HUES6 (cell line): Measurements from ENCODE around the gene CLASP1.

Experiments used
- H3K27ac ChIP-seq: 2 replicates; pipeline ENCODE4 v1.7.0; 2013; ENCODE audit warnings: low read depth, mild to moderate bottlenecking, low read length, inconsistent platforms
- H3K27me3 ChIP-seq: 2 replicates; pipeline ENCODE4 v1.6.1; 2013; ENCODE audit warnings: low read length; ENCODE audit not compliant: control insufficient read depth, insufficient read depth
- H3K36me3 ChIP-seq: 2 replicates; pipeline ENCODE4 v1.6.1; 2013; ENCODE audit warnings: low read length; ENCODE audit not compliant: control insufficient read depth, insufficient read depth
- H3K4me1 ChIP-seq: 2 replicates; pipeline ENCODE4 v1.6.1; 2013; ENCODE audit warnings: low read length; ENCODE audit not compliant: control insufficient read depth, insufficient read depth
- H3K4me3 ChIP-seq: 2 replicates; pipeline ENCODE4 v1.5.1; 2013; ENCODE audit warnings: low read depth, low read length
- H3K9ac ChIP-seq: one replicate; pipeline ENCODE4 v1.6.1; 2013; ENCODE audit warnings: mild to moderate bottlenecking, low read length
- H3K9me3 ChIP-seq: 2 replicates; pipeline ENCODE4 v1.6.1; 2013; ENCODE audit warnings: low read depth, low read length; ENCODE audit not compliant: control insufficient read depth, insufficient read depth

Gene CLASP1

DNA sequence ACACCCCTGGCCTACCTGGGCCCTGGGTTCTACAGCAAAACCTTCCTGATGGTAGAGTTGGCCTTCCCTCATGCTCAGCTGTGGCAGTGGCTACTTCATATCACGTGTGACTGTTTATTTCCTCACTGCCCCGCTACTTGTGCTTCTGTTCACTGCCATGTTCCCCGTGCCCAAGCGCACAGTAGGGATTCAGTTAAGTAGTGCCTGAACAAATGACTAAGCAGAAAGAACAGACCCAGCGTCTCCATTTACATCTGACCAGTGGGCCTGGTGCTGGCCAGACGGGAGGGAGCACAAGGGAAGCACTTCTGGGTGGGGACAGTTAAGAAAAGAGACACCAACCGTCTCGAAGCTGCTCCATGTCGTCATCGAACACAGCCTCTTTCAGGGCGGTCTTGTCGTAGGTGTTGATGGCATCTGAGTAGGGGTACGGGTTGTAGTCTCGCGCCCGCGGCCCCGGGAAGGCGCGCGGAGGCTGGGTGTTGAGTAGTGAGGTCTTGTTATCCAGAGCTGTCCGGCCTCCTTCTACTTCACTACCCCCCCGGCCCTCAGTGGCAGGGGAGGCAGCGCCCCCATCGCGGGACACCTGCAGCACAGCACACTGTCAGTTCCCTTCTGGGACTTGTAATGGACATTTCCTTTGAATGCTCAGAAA, 281.9 kb downstream of the CLASP1 start:
- Histone ChIP-seq H3K9me3 (no peaks in the 10 kb centered on the region), H3K27me3 (no peaks in the 10 kb centered on the region), H3K9ac (no peak overlapping the region), H3K27ac (no peak overlapping the region), H3K4me3 (no peak overlapping the region), H3K36me3 (peaks cover 73% of the 10 kb centered on the region), H3K4me1 (no peaks in the 10 kb centered on the region)

DNA sequence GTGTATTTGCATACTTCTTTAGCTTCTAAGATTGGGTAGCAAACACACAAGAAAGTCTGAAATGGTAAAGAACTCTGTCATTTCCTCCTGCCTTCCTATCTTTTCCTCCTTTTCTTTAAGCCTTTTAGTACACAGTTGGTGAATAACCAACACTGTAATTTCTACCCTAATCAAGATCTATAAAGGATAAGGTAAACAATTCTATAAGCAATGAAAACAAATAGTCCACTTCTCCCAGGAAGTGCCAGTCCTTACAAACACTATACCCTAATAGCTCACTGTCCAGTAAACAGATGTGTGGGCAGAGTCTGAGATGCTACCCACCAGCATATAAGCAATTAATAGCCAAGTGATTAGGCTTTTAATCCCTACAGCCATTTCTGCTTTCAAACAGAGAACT, 283.2 kb downstream of the CLASP1 start:
- Histone ChIP-seq H3K9ac (no peak overlapping the region), H3K4me3 (no peak overlapping the region), H3K9me3 (no peaks in the 10 kb centered on the region), H3K27me3 (no peaks in the 10 kb centered on the region), H3K4me1 (no peaks in the 10 kb centered on the region), H3K36me3 (peaks cover 78% of the 10 kb centered on the region), H3K27ac (no peak overlapping the region)

DNA sequence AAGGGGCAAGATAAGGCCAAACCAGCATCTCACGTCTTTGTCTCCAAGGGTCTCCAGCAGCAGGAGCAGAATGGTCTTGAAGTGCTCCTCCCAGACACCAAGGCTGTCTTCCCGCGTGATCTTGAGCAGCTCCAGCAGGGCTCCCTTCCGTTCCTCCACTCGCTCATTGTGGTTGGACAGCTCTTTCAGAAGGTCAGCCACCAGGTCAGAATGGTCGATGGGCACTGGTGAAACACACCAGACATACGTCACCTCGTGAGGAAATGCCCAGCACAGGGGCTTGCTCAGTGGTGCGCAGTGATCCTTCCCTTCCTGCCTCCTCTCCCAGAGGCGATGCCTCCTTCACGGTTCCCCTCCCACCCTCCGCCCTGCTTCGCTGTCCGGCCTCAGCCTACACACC, 284.2 kb downstream of the CLASP1 start:
- no peaks in the 10 kb centered on the region for H3K27me3 ChIP-seq
- H3K27ac ChIP-seq = no peak overlapping the region
- H3K9me3 ChIP-seq = no peaks in the 10 kb centered on the region
- H3K36me3 ChIP-seq = peaks cover 77% of the 10 kb centered on the region
- no peaks in the 10 kb centered on the region for H3K4me1 ChIP-seq
- H3K9ac ChIP-seq = no peak overlapping the region
- no peak overlapping the region for H3K4me3 ChIP-seq

- H3K27me3 ChIP-seq = no peaks in the 10 kb centered on the region
- no peak overlapping the region for H3K4me3 ChIP-seq
- no peaks in the 10 kb centered on the region for H3K9me3 ChIP-seq
- H3K4me1 ChIP-seq = no peaks in the 10 kb centered on the region
- H3K9ac ChIP-seq = no peak overlapping the region
- peaks cover 74% of the 10 kb centered on the region for H3K36me3 ChIP-seq
- H3K27ac ChIP-seq = no peak overlapping the region
Observed at GRCh38 chr2:121363632-121364420, 285.4 kb downstream of the CLASP1 start.

DNA sequence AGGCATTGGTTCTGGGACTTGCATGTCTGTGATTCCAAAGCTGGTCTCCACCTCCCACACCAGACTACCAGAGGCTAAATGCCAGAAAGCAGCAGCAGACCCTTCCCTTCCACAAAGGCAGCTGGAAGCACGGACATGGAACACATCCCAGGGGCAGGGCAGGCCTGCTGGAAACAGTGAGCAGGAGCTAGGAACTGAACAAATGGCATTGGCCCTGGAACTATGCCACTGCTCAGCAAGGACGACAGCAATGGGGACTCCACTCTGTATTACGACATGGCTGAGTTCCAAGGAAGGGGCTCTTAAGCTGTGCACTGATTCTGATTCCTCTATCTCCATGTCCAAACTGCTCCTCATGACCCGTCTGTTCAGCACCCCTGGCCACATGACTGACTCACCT, 286.5 kb downstream of the CLASP1 start:
- peaks cover 66% of the 10 kb centered on the region for H3K36me3 ChIP-seq

GRCh38 chr2:121362226-121362625, 287.0 kb downstream of the CLASP1 start:
- Histone ChIP-seq H3K36me3 (peaks cover 61% of the 10 kb centered on the region), H3K4me3 (no peak overlapping the region), H3K9ac (no peak overlapping the region), H3K4me1 (no peaks in the 10 kb centered on the region), H3K27me3 (no peaks in the 10 kb centered on the region), H3K27ac (no peak overlapping the region), H3K9me3 (no peaks in the 10 kb centered on the region)

More for the DNA sequence above, 286.5 kb downstream of the CLASP1 start:
- no peak overlapping the region for H3K4me3 ChIP-seq
- no peaks in the 10 kb centered on the region for H3K9me3 ChIP-seq
- H3K27me3 ChIP-seq = no peaks in the 10 kb centered on the region
- no peak overlapping the region for H3K9ac ChIP-seq
- no peaks in the 10 kb centered on the region for H3K4me1 ChIP-seq
- no peak overlapping the region for H3K27ac ChIP-seq

DNA sequence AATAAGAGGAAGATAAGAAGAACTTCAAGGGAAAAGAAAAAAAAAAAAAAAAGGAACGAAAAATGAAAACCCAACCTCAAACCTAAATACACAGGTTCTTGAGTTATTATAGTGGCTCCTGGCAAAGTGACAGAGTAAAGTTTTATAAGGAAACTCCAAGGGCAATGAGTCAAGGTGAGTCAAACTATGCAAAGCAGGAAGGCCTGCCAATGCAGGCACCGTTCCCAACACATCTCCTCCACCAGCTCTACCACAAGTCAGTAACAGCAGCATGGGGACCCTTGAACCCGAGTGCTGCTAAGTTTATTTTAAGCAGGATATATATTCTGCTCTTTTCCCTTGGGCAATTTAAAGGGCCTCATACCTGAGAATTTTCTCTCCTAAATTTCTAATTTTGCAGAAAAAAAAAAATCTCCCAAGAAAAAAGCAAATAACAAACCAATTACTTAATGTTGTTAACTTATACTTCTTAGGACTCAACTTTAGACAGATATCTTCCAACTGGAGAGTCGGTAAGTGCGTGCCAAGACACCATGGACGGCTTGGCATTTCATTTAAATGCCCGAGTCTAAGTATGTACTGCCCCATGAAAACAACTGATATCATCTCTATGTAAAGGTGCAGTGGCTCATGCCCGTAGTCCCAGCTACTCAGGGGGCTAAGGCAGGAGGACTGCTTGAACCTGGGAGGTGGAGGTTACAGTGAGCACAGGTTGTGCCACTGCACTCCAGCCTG, 288.5 kb downstream of the CLASP1 start:
- no peaks in the 10 kb centered on the region for H3K9me3 ChIP-seq
- H3K36me3 ChIP-seq = peaks cover 46% of the 10 kb centered on the region
- no peaks in the 10 kb centered on the region for H3K4me1 ChIP-seq
- H3K4me3 ChIP-seq = no peak overlapping the region
- H3K27me3 ChIP-seq = no peaks in the 10 kb centered on the region
- no peak overlapping the region for H3K27ac ChIP-seq
- H3K9ac ChIP-seq = no peak overlapping the region

DNA sequence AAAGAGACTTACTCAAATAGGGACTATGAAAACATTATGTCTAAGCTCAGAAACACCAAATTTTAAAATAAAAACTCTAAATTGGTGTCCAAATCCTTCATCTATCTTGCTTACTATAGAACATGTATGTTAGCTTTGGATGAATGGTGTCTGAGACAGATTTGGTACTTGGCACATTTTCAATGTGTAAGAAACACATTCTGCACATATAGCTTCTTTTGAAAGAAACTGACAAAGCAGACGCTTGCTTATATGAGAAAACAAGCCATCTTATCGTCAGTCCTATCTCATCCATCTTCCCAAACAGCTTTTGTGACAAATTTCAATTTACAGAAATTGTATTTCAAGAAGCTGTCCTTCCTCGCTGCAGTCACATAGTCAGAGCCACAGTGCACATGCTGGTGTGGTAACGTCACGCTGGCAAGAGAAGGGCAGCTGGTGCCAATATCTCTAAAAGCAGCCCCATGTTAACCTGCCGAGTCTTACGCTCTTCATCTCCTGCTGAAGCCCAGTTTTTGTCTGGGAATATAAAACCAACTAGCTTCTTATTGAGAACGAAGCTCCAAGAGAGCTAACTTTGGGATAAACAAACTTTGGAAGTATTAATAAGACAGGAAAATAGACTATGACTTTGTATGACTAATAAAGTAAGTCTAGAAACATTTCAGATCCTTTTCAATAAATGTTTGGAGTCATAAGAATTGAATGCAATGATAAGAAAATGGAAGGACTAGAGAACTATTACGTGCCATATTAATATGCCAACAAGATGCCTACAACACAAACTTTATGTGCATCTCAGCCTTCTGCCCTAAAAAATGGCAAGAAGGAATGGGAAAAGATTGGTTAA, 289.3 kb downstream of the CLASP1 start:
- peaks cover 44% of the 10 kb centered on the region for H3K36me3 ChIP-seq
- H3K4me1 ChIP-seq = no peaks in the 10 kb centered on the region

DNA sequence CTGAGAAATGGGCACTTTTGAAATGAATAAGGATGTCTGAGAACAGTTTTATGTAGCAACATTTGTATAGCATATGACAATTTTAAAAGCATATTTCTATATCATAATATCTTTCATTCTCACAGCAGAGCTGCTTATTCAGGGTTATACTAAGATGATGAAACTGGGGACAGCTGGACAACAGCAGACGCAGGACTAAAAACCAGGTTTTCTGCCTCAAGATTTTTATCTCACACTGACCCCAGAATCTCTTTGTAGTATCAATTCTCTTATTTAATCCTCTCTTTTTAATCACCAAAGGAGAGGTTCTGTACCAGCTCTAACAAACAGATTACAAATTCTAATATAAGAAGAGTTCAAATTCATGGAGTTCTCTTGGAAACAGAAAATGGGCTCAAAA, 290.1 kb downstream of the CLASP1 start:
- no peaks in the 10 kb centered on the region for H3K4me1 ChIP-seq
- H3K27me3 ChIP-seq = no peaks in the 10 kb centered on the region
- H3K36me3 ChIP-seq = peaks cover 47% of the 10 kb centered on the region
- no peak overlapping the region for H3K27ac ChIP-seq
- H3K9me3 ChIP-seq = no peaks in the 10 kb centered on the region
- H3K4me3 ChIP-seq = no peak overlapping the region
- no peak overlapping the region for H3K9ac ChIP-seq

More for the DNA sequence above, 289.3 kb downstream of the CLASP1 start:
- no peak overlapping the region for H3K4me3 ChIP-seq
- H3K27me3 ChIP-seq = no peaks in the 10 kb centered on the region
- H3K27ac ChIP-seq = no peak overlapping the region
- H3K9me3 ChIP-seq = no peaks in the 10 kb centered on the region
- H3K9ac ChIP-seq = no peak overlapping the region

- H3K27ac ChIP-seq = no peak overlapping the region
- H3K9ac ChIP-seq = no peak overlapping the region
- H3K36me3 ChIP-seq = peaks cover 51% of the 10 kb centered on the region
- no peaks in the 10 kb centered on the region for H3K4me1 ChIP-seq
- H3K27me3 ChIP-seq = no peaks in the 10 kb centered on the region
- H3K9me3 ChIP-seq = no peaks in the 10 kb centered on the region
- no peak overlapping the region for H3K4me3 ChIP-seq
Observed at GRCh38 chr2:121358291-121358690, 291.0 kb downstream of the CLASP1 start.
